AG04450 (cell line): Measurements from ENCODE around the gene CEP128. TPM values are rescaled to one million over a fixed set of nuclear protein-coding genes. Genes with fewer than 3 reads are reported as not detected.

Source experiments
- CTCF ChIA-PET: fragments of 300-600, 350-600 bp; formaldehyde crosslinking; extraction: SDS; loops from one replicate; lab custom pipeline; 2022; ENCODE audit warnings: antibody characterized with exemption, inconsistent platforms; lab: Charles Lee
- POLR2A ChIA-PET: fragments of 350-600 bp; formaldehyde crosslinking; extraction: SDS; loops from one replicate; lab custom pipeline; 2021; ENCODE audit warnings: antibody characterized with exemption, inconsistent platforms; lab: Yijun Ruan, JAX
- DNase-seq: peaks from one replicate; pipeline ENCODE4 v3.0.0-alpha.2; 2011; ENCODE audit warnings: low read depth, low spot score
- H3K27ac ChIP-seq: one replicate; pipeline ENCODE4 v1.5.1; 2012; ENCODE audit warnings: low read depth, low read length, control low read depth
- H3K27me3 ChIP-seq: one replicate; pipeline ENCODE4 v1.6.0; 2012; ENCODE audit warnings: low read length; ENCODE audit not compliant: control insufficient read depth, insufficient read depth
- H3K4me3 ChIP-seq: 2 replicates; pipeline ENCODE4 v1.5.1; 2011; ENCODE audit warnings: mild to moderate bottlenecking, low read depth, low read length, control low read depth
- H3K9me3 ChIP-seq: 2 replicates; pipeline ENCODE4 v1.5.1; 2012; ENCODE audit warnings: low read length; ENCODE audit not compliant: control insufficient read depth, insufficient read depth
- CTCF ChIP-seq: IDR thresholded peaks from 2 replicates; pipeline ENCODE4 v1.5.1; 2011; ENCODE audit warnings: low read depth, low read length, control low read depth, inconsistent platforms
- polyA plus RNA-seq: library from polyadenylated mRNA; depleted of rRNA; stranded (reverse); fragments of >200 nt; gene quantifications from 2 replicates; pipeline ENCODE4 v1.2.3, GENCODE V29; 2011

CEP128 gene
- polyA plus RNA-seq, 1 experiment: 1.8 TPM

- Histone ChIP-seq H3K9me3 (no peaks in the 10 kb centered on the region), H3K4me3 (no peak overlapping the region), H3K27me3 (no peaks in the 10 kb centered on the region), H3K27ac (no peak overlapping the region)
- POLR2A ChIA-PET: no interaction called here
- no peak for TF ChIP-seq CTCF
- DNase-seq: no peak
- CTCF ChIA-PET: interaction anchor here (0.6 to 1.6 kb wide), 4 partner anchors 9 to 386 kb away, joined by 4 to 7 read pairs (median 4); no protein-coding TSS in a partner anchor
Measured at GRCh38 chr14:80608563-80608962, 333.0 kb downstream of the CEP128 start.

DNA sequence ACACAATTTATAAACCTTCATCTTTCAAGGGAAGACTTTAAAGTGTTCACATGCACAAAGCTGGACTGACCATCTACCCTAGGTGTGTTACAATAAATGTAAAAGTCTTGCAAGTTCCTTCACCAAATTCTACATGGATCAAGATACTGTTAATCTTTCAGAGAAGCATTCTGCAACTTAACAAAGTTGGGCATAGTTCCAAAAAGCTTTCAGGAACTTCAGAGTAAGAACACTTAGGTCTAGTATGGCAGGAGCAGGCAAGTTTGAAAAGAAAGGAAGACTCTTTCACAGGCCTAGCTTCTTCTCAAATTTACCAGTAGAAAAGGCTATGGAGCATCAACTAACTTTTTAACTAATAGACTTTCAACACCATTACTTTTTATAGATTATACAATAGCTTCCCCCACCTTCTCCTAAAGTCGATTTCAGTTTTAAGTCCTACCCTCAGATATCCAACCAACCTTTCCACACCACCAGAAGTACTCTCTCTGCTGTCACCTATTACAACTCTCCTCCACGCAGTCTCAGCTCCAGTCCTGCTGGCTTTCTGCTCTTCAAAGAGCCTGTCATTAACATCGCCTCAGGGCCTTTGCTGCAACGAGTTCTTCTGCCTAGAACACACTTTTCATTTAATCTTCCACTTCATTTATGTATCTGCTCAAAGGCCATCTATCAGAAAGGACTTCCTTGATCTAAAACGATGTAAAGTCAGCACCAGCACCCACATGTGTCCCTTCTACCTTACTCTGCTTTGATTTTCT lies 333.9 kb downstream of the CEP128 start:
- CTCF ChIA-PET: interaction anchor here (1.6 to 1.7 kb wide), 2 partner anchors 21 to 551 kb away, joined by 7 read pairs; no protein-coding TSS in a partner anchor
- POLR2A ChIA-PET: no interaction called here
- no peaks in the 10 kb centered on the region for H3K9me3 ChIP-seq
- no peaks in the 10 kb centered on the region for H3K27me3 ChIP-seq
- no peak for TF ChIP-seq CTCF
- H3K4me3 ChIP-seq: no peak overlapping the region
- no peak for DNase-seq
- H3K27ac ChIP-seq: no peak overlapping the region

DNA sequence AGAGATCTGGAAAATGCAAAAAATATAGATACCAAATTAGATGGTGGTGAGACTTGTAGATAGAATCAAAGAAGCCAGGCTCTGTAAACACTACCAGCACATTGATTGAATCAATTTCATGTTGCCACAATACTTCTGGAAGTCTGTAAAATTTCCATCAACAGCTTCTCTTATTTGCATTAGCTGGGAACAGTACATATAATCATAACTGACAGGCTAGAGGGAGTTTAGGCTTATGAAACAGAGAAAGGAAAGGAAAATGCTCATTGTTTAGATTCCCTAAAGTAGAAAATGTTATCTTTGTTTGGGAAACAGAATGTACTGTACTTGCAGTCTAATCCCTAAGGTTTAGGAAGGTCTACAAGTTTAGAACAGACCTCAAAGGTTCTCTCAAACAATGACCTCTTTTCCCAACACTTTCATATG lies 335.2 kb downstream of the CEP128 start:
- Histone ChIP-seq H3K9me3 (no peaks in the 10 kb centered on the region), H3K4me3 (no peak overlapping the region), H3K27ac (no peak overlapping the region), H3K27me3 (no peaks in the 10 kb centered on the region)
- TF ChIP-seq CTCF: no peak
- DNase-seq: no peak
- ChIA-PET POLR2A (no interaction called here), CTCF (interaction anchor here (1.7 kb wide), 1 partner anchor 550 kb away, joined by 7 read pairs; no protein-coding TSS in a partner anchor)

- no peak overlapping the region for H3K4me3 ChIP-seq
- no peak overlapping the region for H3K27ac ChIP-seq
- H3K9me3 ChIP-seq: no peaks in the 10 kb centered on the region
- ChIA-PET POLR2A (no interaction called here), CTCF (no interaction called here)
- no peak for TF ChIP-seq CTCF
- no peaks in the 10 kb centered on the region for H3K27me3 ChIP-seq
- no peak for DNase-seq
Measured at GRCh38 chr14:80605536-80605935, 336.0 kb downstream of the CEP128 start.

GRCh38 chr14:80602946-80603345 lies 338.6 kb downstream of the CEP128 start:
- Histone ChIP-seq H3K27me3 (no peaks in the 10 kb centered on the region), H3K4me3 (no peak overlapping the region), H3K27ac (no peak overlapping the region), H3K9me3 (no peaks in the 10 kb centered on the region)
- POLR2A ChIA-PET: no interaction called here
- no peak for DNase-seq
- TF ChIP-seq CTCF: no peak
- CTCF ChIA-PET: no interaction called here
